ENCODE measurements around the gene CKB. TPM values are rescaled to one million over a fixed set of nuclear protein-coding genes. Genes with fewer than 3 reads are reported as not detected.

Gene CKB
- total and polyA plus RNA-seq, 4 donors, result 199 to 1,311 (median 755) TPM

DNA sequence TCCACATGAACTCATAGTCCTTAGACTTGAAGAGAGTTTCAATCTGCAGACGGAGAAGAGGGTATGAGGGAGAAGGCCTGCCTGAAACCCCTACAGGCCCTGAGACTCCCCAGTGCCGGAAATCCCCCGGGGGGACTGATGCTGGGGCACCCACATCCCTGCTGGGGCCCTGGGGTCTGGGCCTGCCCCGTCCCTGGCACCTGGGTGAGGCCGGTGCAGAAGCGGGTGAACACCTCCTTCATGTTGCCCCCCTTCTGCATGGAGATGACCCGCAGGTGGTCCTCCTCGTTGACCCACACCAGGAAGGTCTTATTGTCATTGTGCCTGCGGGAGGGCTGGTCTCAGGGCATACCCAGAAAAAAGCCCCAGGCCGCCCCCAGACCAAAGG, 2.4 kb downstream of the CKB start:
- Histone ChIP-seq H3K9me3 (ENCODE audit: control insufficient read depth, insufficient read depth, low read length) (no peaks in the 10 kb centered on the region), H3K27ac (ENCODE audit: low read depth, low read length) (peak overlapping the region; percentile 75), H3K36me3 (ENCODE audit: control insufficient read depth, insufficient read depth, low read length) (peaks cover 44% of the 10 kb centered on the region), H3K27me3 (ENCODE audit: control insufficient read depth, insufficient read depth, low read length) (no peaks in the 10 kb centered on the region), H3K4me1 (ENCODE audit: control insufficient read depth, insufficient read depth, low read length) (peaks cover 71% of the 10 kb centered on the region), H3K4me3 (ENCODE audit: low read depth, low read length) (peak overlapping the region; percentile 43)
- no peak for DNase-seq (ENCODE audit: low read depth in 4 of 6, low spot score in 6 of 6)
- WGBS (ENCODE audit: insufficient coverage), result 46% methylated on average over 6 of the region's 10 CpGs

DNA sequence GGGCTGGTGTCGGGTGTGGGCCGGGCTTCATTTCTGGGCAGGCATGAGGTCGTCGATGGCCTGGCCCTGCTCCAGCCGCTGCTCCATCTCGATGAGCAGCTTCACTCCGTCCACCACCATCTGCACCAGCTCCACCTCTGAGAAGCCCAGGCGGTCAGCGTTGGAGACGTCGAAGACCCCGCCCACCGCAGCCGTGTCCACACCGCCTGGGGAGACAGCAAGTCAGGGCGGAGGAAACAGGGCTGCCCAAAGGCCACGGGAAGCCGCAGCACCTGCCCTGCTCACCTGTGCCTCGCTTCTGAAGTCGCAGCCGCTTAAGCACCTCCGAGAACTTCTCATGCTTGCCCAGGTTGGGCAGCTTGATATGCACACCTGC, 2.8 kb downstream of the CKB start:
- H3K27ac ChIP-seq (ENCODE audit: low read depth, low read length), result peak overlapping the region; percentile 75
- DNase-seq (ENCODE audit: low read depth in 4 of 6, low spot score in 6 of 6), result peak in 2 of 6 donors; percentile 23 to 31
- peak overlapping the region; percentile 43 for H3K4me3 ChIP-seq (ENCODE audit: low read depth, low read length)
- no peaks in the 10 kb centered on the region for H3K9me3 ChIP-seq (ENCODE audit: control insufficient read depth, insufficient read depth, low read length)
- H3K27me3 ChIP-seq (ENCODE audit: control insufficient read depth, insufficient read depth, low read length), result no peaks in the 10 kb centered on the region
- H3K36me3 ChIP-seq (ENCODE audit: control insufficient read depth, insufficient read depth, low read length), result peaks cover 49% of the 10 kb centered on the region
- H3K4me1 ChIP-seq (ENCODE audit: control insufficient read depth, insufficient read depth, low read length), result peaks cover 72% of the 10 kb centered on the region
- 52% methylated on average over 22 of the region's 22 CpGs for WGBS (ENCODE audit: insufficient coverage)

DNA sequence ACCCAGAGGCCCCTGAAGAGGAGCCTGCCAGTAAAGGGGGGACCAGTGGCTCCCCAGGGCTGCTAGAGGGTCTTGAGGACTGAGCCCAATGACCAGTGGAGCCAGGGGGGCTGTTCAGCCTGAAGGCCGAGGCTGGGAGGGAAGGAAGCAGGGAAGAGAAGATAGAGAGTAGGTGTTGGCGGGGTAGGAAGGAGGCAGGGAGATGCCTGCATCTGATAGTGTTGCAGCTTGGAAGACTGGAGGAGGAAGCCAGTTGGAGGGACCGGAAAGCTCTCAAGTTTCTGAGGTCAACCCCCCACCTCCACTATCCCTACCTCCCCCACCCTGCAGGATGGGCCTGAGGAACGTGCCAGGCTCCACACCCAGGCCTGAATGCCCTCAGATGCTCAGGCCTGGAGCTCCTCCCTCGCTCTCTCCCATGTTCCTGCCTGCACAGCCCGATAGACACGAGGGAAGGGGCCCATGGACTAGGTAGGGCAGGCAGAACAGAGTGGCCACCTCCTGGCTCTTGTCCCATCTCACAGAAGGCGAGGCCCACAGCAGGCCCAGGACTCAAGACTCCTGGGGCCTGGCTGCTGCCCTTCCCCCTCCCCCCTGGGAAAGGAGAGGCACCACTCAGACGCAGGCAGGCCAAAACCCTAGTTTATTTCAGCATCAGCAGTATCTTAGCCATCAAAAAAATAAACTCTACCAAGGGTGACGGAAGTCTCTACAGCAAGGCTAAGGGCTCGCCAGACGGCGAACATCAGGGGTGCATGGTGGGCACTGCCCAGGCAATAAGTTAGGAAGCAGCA, 3.4 kb downstream of the CKB start:
- Histone ChIP-seq H3K9me3 (ENCODE audit: control insufficient read depth, insufficient read depth, low read length) (no peaks in the 10 kb centered on the region), H3K4me1 (ENCODE audit: control insufficient read depth, insufficient read depth, low read length) (peaks cover 69% of the 10 kb centered on the region), H3K4me3 (ENCODE audit: low read depth, low read length) (peak overlapping the region; percentile 43), H3K27ac (ENCODE audit: low read depth, low read length) (peak overlapping the region; percentile 69), H3K27me3 (ENCODE audit: control insufficient read depth, insufficient read depth, low read length) (no peaks in the 10 kb centered on the region), H3K36me3 (ENCODE audit: control insufficient read depth, insufficient read depth, low read length) (peaks cover 51% of the 10 kb centered on the region)
- WGBS (ENCODE audit: insufficient coverage), result 48% methylated on average over 8 of the region's 13 CpGs
- DNase-seq (ENCODE audit: low read depth in 4 of 6, low spot score in 6 of 6), result peak in 1 of 6 donors; percentile 43

DNA sequence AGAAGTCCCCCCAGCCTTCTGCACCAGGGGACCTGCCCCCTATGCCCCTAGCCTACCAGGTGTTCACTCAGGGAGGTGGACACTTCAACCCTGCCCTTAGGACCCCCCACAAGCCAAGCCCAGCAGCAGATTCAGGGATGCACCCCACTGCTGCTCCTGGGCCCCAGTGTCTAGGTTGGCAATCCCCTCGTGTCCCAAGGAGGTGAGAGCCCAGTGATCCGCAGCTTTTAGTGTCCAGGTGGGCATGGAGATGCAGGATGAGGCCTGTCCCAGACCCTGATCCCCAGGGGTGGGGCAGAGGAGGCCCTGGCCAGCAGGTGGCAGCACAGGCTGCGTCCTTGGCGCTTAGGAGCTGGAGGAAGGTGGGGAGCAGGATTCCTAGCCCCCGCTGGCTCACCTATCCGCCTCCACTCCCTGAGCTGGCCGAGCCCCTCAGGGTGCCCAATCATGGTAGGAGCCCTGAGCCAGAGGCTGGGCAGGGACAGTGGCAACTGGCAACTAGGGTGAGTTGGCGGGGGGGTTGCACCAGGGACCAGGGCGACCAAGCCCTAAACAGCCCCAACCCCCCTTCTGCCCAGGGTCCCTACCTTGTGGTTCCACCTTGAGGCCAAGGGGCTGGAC, 4.1 kb downstream of the CKB start:
- Histone ChIP-seq H3K4me1 (ENCODE audit: control insufficient read depth, insufficient read depth, low read length) (peaks cover 68% of the 10 kb centered on the region), H3K27me3 (ENCODE audit: control insufficient read depth, insufficient read depth, low read length) (no peaks in the 10 kb centered on the region), H3K36me3 (ENCODE audit: control insufficient read depth, insufficient read depth, low read length) (peaks cover 54% of the 10 kb centered on the region), H3K9me3 (ENCODE audit: control insufficient read depth, insufficient read depth, low read length) (no peaks in the 10 kb centered on the region), H3K4me3 (ENCODE audit: low read depth, low read length) (no peak overlapping the region), H3K27ac (ENCODE audit: low read depth, low read length) (peak overlapping the region; percentile 69)
- DNase-seq (ENCODE audit: low read depth in 4 of 6, low spot score in 6 of 6), result peak in 2 of 6 donors; percentile 53 to 77
- WGBS (ENCODE audit: insufficient coverage), result 28% methylated on average over 6 of the region's 9 CpGs

DNA sequence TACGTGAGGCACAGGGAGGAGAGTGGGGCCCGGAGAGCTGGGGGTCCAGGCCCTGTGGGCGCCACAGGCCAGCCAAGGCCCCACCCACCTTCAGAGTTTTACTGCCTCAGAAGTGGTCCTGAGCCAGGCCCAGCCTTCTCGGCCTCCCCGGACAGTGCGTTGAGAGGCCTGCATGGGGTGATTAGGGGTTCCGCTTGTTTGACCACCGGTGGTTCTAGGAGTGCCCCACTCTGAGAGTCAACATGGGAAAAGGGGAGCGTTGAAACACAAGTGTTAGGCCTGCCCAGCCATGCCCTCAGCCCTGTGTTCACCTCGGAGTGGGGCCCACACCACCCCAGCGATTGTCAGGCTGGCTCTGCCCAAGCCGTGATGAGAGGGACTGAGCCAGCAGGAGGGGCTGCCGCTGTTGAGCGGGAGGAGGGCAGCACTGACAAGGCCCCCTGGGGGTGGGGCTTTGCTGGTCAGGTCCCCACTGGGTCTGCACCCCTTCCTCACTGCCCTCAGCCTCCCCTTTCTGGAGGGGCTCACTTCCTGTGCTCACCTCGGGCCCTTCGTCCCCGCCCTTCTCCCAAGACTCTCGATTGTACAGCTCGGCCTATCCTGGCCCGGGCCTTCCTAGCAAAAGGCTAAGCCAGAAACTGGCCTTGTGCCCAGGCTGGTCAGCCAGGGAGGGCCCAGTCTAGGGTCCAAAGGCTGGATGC, 4.8 kb downstream of the CKB start:
- Histone ChIP-seq H3K4me1 (ENCODE audit: control insufficient read depth, insufficient read depth, low read length) (peaks cover 68% of the 10 kb centered on the region), H3K4me3 (ENCODE audit: low read depth, low read length) (no peak overlapping the region), H3K36me3 (ENCODE audit: control insufficient read depth, insufficient read depth, low read length) (peaks cover 57% of the 10 kb centered on the region), H3K27ac (ENCODE audit: low read depth, low read length) (peak overlapping the region; percentile 69), H3K9me3 (ENCODE audit: control insufficient read depth, insufficient read depth, low read length) (no peaks in the 10 kb centered on the region), H3K27me3 (ENCODE audit: control insufficient read depth, insufficient read depth, low read length) (no peaks in the 10 kb centered on the region)
- DNase-seq (ENCODE audit: low read depth in 4 of 6, low spot score in 6 of 6), result peak in 2 of 6 donors; percentile 43 to 74
- 22% methylated on average over 19 of the region's 20 CpGs for WGBS (ENCODE audit: insufficient coverage)

DNA sequence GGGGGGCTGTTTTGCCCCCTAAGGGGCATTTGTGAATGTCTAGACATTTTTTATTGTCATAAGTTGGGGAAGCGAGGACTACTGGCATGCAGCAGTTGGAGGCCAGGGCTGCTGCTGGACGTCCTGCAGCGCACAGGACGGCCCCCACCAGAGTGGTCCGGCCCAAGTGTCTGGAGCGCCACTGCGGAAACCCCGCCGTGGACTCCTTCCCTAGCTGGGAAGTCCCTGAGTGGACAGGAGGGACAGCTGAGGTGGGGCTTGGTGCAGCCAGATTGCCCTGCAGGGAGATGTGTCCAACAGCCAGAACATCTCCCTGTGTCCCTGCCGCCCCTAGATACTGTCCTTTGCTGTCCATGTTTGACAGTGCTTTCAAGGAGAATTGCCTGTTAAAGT, 5.5 kb downstream of the CKB start:
- DNase-seq (ENCODE audit: low read depth in 4 of 6, low spot score in 6 of 6), result no peak
- peaks cover 62% of the 10 kb centered on the region for H3K36me3 ChIP-seq (ENCODE audit: control insufficient read depth, insufficient read depth, low read length)
- no peak overlapping the region for H3K4me3 ChIP-seq (ENCODE audit: low read depth, low read length)
- peaks cover 74% of the 10 kb centered on the region for H3K4me1 ChIP-seq (ENCODE audit: control insufficient read depth, insufficient read depth, low read length)
- 62% methylated on average over 7 of the region's 10 CpGs for WGBS (ENCODE audit: insufficient coverage)
- no peaks in the 10 kb centered on the region for H3K9me3 ChIP-seq (ENCODE audit: control insufficient read depth, insufficient read depth, low read length)
- peak overlapping the region; percentile 69 for H3K27ac ChIP-seq (ENCODE audit: low read depth, low read length)
- no peaks in the 10 kb centered on the region for H3K27me3 ChIP-seq (ENCODE audit: control insufficient read depth, insufficient read depth, low read length)

DNA sequence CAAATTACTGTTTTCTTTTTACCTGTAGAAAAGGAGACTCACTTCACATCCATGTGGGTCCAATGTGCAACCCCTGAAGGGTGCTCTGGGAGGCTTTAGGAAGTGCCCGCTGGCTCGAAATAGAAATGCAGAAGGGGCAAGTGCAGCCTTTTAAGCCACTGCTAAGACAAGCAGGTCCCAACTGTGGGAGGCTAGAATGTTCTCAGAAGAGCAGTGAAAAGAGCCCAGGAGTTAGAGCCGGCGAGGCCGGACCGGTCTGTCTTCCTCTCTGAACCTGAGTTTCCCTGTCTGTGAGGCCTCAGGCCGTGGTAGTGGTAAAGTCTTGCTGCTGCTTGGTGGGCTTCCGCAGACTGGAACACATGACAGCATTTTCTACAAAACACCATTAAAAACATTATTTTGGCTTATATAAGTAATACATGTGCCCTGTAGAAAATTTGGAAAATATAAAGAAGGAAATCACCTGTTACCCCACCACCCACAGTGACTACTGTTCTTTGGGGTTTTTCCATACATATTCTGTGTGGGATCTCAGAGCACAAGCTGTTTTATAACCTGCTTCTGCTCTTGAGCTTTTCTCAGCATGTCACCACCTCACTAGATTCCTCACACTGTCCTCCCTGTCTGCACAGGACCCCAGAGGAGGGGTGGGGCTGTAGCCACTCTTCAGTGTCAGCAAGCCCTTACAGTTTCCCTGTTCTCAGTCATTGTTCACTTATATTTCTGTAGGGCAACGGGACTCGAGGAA, 6.0 kb downstream of the CKB start:
- Histone ChIP-seq H3K27ac (ENCODE audit: low read depth, low read length) (peak overlapping the region; percentile 7), H3K4me3 (ENCODE audit: low read depth, low read length) (no peak overlapping the region), H3K4me1 (ENCODE audit: control insufficient read depth, insufficient read depth, low read length) (peaks cover 74% of the 10 kb centered on the region), H3K27me3 (ENCODE audit: control insufficient read depth, insufficient read depth, low read length) (no peaks in the 10 kb centered on the region), H3K36me3 (ENCODE audit: control insufficient read depth, insufficient read depth, low read length) (peaks cover 64% of the 10 kb centered on the region), H3K9me3 (ENCODE audit: control insufficient read depth, insufficient read depth, low read length) (no peaks in the 10 kb centered on the region)
- 59% methylated on average over 3 of the region's 10 CpGs for whole genome bisulfite sequencing (ENCODE audit: insufficient coverage)
- DNase-seq (ENCODE audit: low read depth in 4 of 6, low spot score in 6 of 6), result no peak

DNA sequence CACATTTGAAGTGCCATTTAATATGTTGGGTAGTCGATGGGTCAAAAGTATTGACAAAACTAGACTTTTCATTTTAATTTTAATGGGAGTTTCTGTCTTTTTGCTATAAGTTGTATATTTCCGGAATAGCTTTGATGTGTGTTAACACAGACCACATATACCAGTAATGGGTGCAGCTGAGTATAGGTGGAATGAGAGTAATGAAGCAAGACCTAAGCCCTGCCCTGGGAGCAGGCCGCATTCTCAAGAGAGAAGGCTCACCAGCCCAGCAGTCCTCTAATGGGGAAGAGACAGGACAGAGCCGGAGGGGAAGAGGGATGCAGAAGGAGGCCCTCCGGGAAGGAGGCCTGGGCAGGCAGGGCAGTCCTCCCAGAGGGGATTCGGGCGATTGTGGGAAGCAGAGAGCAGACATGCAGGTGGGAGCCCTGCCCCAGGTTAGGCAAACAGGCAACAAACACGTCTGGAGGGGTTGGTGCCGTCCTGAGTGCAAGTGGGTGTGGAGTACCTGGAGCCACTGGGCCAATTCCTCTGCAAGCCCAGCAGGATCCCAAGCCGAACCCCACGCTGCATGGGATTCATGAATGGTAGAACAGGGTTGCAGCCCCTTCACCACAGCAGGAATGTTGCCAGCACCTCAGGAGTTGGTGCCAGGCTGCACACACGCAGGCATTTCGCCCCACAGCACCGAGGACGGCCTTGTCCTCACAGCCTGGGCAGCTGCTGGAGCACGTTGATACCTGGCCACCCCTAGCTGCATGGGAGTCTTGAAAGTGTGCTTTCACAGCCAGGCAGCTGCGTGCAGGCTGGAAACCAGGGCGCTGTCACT, 7.8 kb downstream of the CKB start:
- DNase-seq (ENCODE audit: low read depth in 4 of 6, low spot score in 6 of 6), result no peak
- Histone ChIP-seq H3K27me3 (ENCODE audit: control insufficient read depth, insufficient read depth, low read length) (no peaks in the 10 kb centered on the region), H3K36me3 (ENCODE audit: control insufficient read depth, insufficient read depth, low read length) (peaks cover 68% of the 10 kb centered on the region), H3K27ac (ENCODE audit: low read depth, low read length) (no peak overlapping the region), H3K9me3 (ENCODE audit: control insufficient read depth, insufficient read depth, low read length) (no peaks in the 10 kb centered on the region), H3K4me1 (ENCODE audit: control insufficient read depth, insufficient read depth, low read length) (peaks cover 64% of the 10 kb centered on the region), H3K4me3 (ENCODE audit: low read depth, low read length) (no peak overlapping the region)
- 85% methylated on average over 16 of the region's 18 CpGs for WGBS (ENCODE audit: insufficient coverage)

All from spinal cord (tissue), 10 donors.